ENCODE measurements around the gene BLMH. TPM values are rescaled to one million over a fixed set of nuclear protein-coding genes. Genes with fewer than 3 reads are reported as not detected.
A peak's percentile ranks its signal among the peaks of the same experiment; 100 is the strongest.
"Not testable (repeated sequence)": the region's sequence is repeated elsewhere in the genome, so short reads cannot be mapped to it uniquely, and the experiment has no call there.

The BLMH gene
- total RNA-seq, 1 experiment from 2014 or later, result 24.0 TPM

DNA sequence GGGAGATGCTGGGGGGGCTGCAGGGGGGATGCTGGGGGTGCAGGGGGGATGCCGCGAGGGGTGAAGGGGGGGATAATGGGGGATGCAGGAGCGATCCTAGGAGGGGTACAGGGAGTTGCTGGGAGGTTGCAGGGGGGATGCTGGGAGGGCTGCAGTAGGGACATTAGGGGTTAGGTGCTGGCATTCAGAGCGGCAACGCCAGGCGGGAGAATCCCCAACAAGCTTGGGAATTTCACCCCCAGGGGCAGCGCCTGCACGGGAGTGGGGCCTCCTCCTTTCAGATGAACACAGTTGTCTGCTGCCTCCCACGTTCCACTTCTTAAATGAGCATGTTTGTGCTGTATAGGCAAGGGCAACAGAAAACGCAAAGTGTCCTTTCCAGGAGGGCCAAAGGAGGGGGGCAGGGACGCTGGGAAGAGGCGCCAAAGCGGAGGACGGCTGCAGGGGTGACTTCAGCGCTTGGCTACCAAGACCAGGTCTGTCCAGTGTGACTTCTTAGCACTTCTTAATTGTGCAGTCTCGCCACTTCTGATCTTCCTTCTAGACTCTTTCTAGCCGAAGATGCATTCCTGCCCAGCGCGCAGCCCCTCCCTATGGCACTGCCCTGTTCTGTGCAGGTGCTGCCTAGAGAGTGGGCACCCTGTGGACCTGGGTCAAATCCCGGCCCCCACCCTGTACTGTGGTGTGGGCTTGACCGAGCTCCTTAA, 54.3 kb downstream of the BLMH start:
- no peak for DNase-seq (ENCODE audit: low read depth, low spot score)
- in situ Hi-C loops (cut with HindIII; ENCODE audit: low pct_unique_long_range_greater_than_20kb, low sequenced_read_pairs), result no loop called here

DNA sequence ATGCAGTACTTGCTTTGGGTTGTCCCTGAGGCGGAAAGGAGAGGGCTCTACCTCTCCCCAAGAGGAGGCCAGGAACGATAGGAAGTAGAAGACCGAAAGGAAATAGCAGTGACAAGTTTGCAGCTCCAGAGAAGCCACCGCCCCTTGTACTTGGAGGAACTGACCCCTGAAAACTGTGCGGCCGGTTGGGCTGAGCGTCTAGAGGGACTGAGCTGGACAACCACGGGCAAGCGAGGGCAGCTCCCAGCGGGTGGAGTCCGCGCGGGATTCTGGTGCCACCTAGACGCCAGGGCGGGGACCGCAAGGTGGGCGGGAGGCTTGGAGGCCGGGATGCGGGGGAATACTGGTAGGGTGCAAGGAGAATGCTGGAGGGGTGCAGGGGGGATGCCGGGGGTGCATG, 55.0 kb downstream of the BLMH start:
- DNase-seq (ENCODE audit: low read depth, low spot score), result peak; percentile 41
- in situ Hi-C loops (cut with HindIII; ENCODE audit: low pct_unique_long_range_greater_than_20kb, low sequenced_read_pairs), result no loop called here

DNA sequence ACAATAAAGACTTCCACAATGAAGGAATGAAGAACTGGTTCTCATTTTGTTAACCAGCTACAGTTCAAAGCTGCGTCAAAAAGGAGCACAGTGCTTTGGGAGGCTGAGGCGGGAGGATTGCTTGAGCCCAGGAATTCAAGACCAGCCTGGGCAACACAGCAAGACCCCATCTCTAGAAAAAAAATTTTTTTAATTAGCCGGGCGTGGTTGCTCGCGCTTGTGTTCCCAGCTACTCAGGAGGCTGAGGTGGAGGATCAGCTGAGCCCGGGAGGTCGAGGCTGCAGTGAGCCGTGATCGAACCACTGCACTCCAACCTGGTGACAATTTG, 55.5 kb downstream of the BLMH start:
- DNase-seq (ENCODE audit: low read depth, low spot score), result no peak
- in situ Hi-C loops (cut with HindIII; ENCODE audit: low pct_unique_long_range_greater_than_20kb, low sequenced_read_pairs), result no loop called here

DNA sequence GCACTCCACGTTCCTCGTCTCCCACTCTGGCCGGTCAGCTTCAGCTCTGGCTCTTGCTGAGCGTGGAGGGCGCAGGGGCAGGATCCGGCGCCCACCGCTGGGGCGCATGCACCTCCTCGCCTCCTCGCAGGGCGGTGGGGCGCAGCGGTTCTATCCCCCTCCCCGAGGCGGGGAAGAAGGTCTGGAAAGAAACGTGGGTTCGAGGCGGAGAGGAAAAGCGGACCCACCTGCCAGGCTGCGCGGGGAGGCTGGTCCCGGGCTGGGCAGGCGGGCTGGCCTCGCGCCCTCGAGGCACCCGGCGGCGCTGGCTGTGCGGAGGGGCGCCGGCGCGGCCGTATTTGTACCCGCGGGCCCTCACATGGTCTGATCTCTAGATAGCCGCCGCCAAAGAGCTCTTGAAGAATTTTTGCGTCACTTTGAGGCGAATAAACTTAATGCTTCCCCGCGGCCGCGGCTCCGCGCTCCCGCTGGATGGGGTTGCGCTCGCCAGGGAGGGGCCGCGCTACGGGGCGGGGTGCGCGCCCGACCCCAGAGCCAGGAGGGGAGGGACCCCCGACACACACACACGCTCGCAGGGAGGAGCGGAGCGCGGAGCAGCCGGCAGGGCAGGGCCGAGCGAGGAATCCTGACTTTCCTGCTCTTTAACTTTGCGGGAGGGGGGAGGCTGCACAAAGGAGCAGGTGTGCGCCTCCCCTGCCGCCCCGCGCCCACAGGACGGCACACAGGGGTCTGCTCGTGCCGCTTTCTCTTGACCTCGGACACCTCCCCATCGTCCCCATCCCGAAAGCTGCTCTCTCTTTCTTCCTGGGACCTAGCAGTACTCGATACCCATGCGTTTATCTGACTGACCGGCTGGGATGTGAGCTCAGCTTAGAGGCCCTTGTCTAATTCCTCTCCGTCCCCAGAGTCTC, 56.1 kb downstream of the BLMH start, which contains the start of gene SLC6A4:
Gene SLC6A4, minus strand, starts transcription at position 312 of the 911 bp plus-strand sequence. CDS start 13,739 bp downstream, outside the sequence.
- in situ Hi-C loops (cut with HindIII; ENCODE audit: low pct_unique_long_range_greater_than_20kb, low sequenced_read_pairs), result no loop called here
- DNase-seq (ENCODE audit: low read depth, low spot score), result no peak

GRCh38 chr17:30234964-30235363, 56.8 kb downstream of the BLMH start:
- in situ Hi-C loops (cut with HindIII; ENCODE audit: low pct_unique_long_range_greater_than_20kb, low sequenced_read_pairs), result no loop called here
- DNase-seq (ENCODE audit: low read depth, low spot score), result no peak

DNA sequence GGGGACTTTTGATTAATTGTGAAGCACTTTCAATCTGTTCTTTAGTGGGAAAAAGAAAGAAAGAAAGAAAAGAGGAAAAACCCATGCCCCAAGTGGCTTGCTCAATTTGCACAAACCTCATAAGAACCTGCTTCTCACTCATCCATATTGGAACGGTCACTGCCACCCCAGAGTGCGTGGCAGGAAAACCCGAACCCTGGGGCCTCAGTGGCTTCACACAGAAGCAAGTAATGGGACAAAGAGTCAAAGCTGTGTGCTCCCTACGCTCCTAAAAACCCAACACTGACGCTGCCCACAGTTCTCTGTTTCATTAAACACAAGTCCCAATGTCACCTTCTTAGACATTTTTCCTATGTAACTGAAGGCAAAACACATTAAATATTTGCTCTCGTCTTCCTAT, 57.4 kb downstream of the BLMH start:
- DNase-seq (ENCODE audit: low read depth, low spot score), result no peak
- in situ Hi-C loops (cut with HindIII; ENCODE audit: low pct_unique_long_range_greater_than_20kb, low sequenced_read_pairs), result no loop called here

- in situ Hi-C loops (cut with HindIII; ENCODE audit: low pct_unique_long_range_greater_than_20kb, low sequenced_read_pairs), result no loop called here
- DNase-seq (ENCODE audit: low read depth, low spot score), result no peak
These were observed 58.8 kb downstream of the BLMH start for GRCh38 chr17:30232824-30233427.

- in situ Hi-C loops (cut with HindIII; ENCODE audit: low pct_unique_long_range_greater_than_20kb, low sequenced_read_pairs), result no loop called here
- DNase-seq (ENCODE audit: low read depth, low spot score), result no peak
These were observed 59.5 kb downstream of the BLMH start for GRCh38 chr17:30232015-30232823.

- no peak for DNase-seq (ENCODE audit: low read depth, low spot score)
- in situ Hi-C loops (cut with HindIII; ENCODE audit: low pct_unique_long_range_greater_than_20kb, low sequenced_read_pairs), result no loop called here
These were observed 61.1 kb downstream of the BLMH start for GRCh38 chr17:30230596-30231125.

DNA sequence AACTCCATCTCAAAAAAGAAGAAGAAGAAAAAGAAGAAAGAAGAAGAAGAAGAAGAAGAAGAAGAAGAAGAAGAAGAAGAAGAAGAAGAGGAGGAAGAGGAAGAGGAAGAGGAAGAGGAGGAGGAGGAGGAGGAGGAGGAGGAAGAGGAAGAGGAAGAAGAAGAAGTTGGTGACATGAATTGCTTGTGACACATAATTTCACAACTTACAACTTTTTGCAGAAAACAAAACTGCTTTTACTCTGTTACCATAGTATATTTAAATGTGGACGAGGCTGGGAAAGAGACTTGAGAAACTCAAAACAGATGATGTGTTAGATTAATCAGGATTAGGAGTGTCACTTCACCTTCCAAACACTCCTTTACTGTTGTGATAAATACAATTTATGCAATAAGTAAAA, 61.7 kb downstream of the BLMH start:
- in situ Hi-C loops (cut with HindIII; ENCODE audit: low pct_unique_long_range_greater_than_20kb, low sequenced_read_pairs); DNase-seq (ENCODE audit: low read depth, low spot score): not testable (repeated sequence)

DNA sequence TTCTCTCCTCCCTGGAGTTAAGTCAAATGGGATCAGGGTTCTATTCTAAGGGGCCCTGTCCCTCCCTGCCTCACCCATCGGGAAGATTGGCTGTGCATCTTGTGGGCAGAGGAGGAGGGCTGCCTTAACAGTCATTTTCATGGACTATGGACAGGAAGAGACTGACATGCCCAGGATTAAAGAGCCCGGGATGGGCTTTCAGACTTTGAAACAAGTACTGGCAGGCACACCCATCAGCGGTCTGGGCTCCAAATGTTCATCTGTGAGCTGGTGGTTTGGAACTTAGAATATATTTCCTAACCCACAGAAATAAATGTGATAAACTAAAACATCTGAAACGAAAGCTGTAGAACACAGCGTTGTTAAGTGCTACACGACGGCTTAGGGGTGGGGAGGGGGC, 62.7 kb downstream of the BLMH start:
- in situ Hi-C loops (cut with HindIII; ENCODE audit: low pct_unique_long_range_greater_than_20kb, low sequenced_read_pairs), result no loop called here
- DNase-seq (ENCODE audit: low read depth, low spot score), result no peak

DNA sequence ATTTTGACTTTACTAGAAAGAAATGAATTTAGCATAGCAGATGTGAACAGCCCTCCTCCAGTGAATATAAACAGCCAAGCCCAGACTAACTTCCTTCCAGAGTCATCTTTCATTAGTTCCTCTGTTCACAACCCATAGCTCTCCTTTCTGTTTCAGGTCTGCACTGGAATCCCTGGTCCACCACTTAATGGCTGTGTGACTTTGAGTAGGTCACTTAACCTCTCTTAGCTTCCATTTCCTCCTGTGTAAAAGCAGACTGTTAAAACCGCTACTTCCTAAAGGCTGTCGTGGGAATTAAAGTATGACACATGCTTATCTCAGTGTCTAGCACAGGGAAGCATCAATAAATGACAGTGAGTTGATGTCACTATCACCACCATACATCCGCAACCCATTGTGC, 63.7 kb downstream of the BLMH start:
- in situ Hi-C loops (cut with HindIII; ENCODE audit: low pct_unique_long_range_greater_than_20kb, low sequenced_read_pairs), result no loop called here
- DNase-seq (ENCODE audit: low read depth, low spot score), result no peak

- DNase-seq (ENCODE audit: low read depth, low spot score), result peak; percentile 86
- in situ Hi-C loops (cut with HindIII; ENCODE audit: low pct_unique_long_range_greater_than_20kb, low sequenced_read_pairs), result no loop called here
These were observed 64.9 kb downstream of the BLMH start for GRCh38 chr17:30226878-30227277.

GRCh38 chr17:30225919-30226553, 65.7 kb downstream of the BLMH start:
- in situ Hi-C loops (cut with HindIII; ENCODE audit: low pct_unique_long_range_greater_than_20kb, low sequenced_read_pairs), result no loop called here
- DNase-seq (ENCODE audit: low read depth, low spot score), result no peak

DNA sequence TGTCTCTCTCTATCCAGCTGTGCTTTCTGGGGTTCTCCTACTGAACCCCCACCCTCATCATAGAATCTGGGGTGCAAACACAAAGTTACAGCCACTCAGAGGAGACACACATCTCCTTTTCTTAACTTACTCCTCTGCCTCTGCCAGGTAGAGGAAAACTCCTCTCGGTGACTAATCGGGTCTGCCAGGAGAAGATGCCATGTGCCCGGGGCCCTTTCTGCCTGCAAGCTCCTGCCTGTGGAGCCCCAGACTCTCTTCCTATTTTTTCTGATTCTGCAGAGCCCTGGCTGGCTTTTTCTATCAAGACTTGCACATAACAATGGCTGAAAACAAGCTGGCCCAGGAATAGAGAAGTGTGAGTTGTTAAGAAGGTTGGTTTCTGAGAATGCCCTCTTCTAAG, 66.6 kb downstream of the BLMH start:
- no peak for DNase-seq (ENCODE audit: low read depth, low spot score)
- in situ Hi-C loops (cut with HindIII; ENCODE audit: low pct_unique_long_range_greater_than_20kb, low sequenced_read_pairs), result no loop called here

DNA sequence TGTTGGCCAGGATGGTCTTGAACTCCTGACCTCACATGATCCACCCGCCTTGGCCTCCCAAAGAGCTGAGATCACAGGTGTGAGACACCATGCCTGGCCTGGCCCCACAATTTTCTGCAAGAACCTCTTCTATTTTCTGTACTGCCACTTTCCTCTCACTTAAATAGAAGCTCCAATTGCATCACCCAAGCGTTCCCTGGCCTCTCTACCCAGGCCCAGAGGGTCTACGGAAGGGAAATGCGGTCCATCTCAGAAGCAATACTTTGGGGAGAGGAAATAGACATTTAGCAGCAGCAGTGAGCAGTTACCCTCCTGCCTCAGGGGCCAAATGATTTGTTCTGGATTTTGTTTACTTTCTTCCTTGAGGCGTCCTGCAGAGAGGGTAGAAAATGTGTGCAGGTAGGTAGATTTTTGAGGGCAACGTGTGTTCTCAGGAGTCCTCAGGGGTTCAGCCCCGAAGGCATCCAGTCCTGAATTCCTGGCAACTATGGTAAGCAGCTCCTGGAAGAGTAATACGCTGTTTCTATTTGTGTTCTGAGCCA, 67.3 kb downstream of the BLMH start:
- DNase-seq (ENCODE audit: low read depth, low spot score), result no peak
- in situ Hi-C loops (cut with HindIII; ENCODE audit: low pct_unique_long_range_greater_than_20kb, low sequenced_read_pairs), result no loop called here

GRCh38 chr17:30222721-30223175, 69.0 kb downstream of the BLMH start:
- no peak for DNase-seq (ENCODE audit: low read depth, low spot score)

More at GRCh38 chr17:30222721-30223175, 69.0 kb downstream of the BLMH start:
- in situ Hi-C loops (cut with HindIII; ENCODE audit: low pct_unique_long_range_greater_than_20kb, low sequenced_read_pairs), result no loop called here
